HG03565 (cell line): Measurements from ENCODE around the gene GZMH.
"Not testable (repeated sequence)": the region's sequence is repeated elsewhere in the genome, so short reads cannot be mapped to it uniquely, and the experiment has no call there.

ENCODE experiments used
- ATAC-seq: cut with Tn5 transposase; IDR thresholded peaks from one replicate; pipeline ENCODE4 v1.9.1; 2021; ENCODE audit warnings: mild to moderate bottlenecking, moderate library complexity; ENCODE audit not compliant: unreplicated experiment

The GZMH gene

GRCh38 chr14:24597403-24597802 is 12.1 kb downstream of the GZMH start:
- ATAC-seq: no peak

GRCh38 chr14:24595073-24595808 is 14.2 kb downstream of the GZMH start:
- ATAC-seq: no peak

- ATAC-seq: not testable (repeated sequence)
Measured at GRCh38 chr14:24591004-24591403, 18.5 kb downstream of the GZMH start.

- not testable (repeated sequence) for ATAC-seq
Measured at GRCh38 chr14:24584402-24584801, 25.1 kb downstream of the GZMH start.

- no peak for ATAC-seq
Measured at GRCh38 chr14:24578558-24578957, 30.9 kb downstream of the GZMH start.

- no peak for ATAC-seq
Measured at GRCh38 chr14:24576771-24577170, 32.7 kb downstream of the GZMH start.

GRCh38 chr14:24576182-24576581 is 33.3 kb downstream of the GZMH start, which contains the start of gene CTSG:
CTSG (minus strand) TSS chr14:24576250; CDS start chr14:24576223, 27 bp downstream.
- ATAC-seq: no peak

GRCh38 chr14:24574206-24574774 is 35.2 kb downstream of the GZMH start:
- no peak for ATAC-seq

GRCh38 chr14:24566318-24566717 is 43.2 kb downstream of the GZMH start:
- no peak for ATAC-seq

GRCh38 chr14:24565766-24566165 is 43.7 kb downstream of the GZMH start:
- no peak for ATAC-seq

- no peak for ATAC-seq
Measured at GRCh38 chr14:24563505-24563904, 46.0 kb downstream of the GZMH start.

- no peak for ATAC-seq
Measured at GRCh38 chr14:24556756-24557155, 52.7 kb downstream of the GZMH start.
